Globus pallidus (tissue), 1 donor: ENCODE data around the gene IL17RB.
A peak's percentile ranks its signal among the peaks of the same experiment; 100 is the strongest.

Experiments
- DNase-seq: peaks from one replicate; pipeline ENCODE4 v3.0.0-alpha.2; 2015; ENCODE audit warnings: low spot score

Gene IL17RB

GRCh38 chr3:53833053-53833645, 13.2 kb upstream of the IL17RB start:
- no peak for DNase-seq

DNA sequence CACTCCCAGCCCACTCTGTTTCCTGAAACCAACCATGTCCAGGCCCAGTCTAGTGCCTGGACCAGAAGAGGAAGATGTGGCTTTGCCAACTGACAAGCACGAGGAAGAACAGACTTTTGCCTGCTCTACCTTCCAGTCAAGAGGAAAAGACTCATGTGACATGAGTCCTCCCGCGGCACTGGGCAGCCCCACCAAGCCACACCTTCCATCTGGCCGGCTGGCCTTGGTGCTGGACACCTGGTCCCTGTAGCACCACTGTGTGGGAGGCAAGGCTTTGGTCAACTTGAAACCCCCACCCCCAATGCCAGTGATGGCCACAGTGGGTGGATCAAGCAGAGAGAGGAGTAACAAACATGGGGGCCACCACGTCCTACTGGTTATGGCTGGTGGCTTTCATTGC, 12.7 kb upstream of the IL17RB start:
- DNase-seq = no peak

GRCh38 chr3:53834429-53835095, 11.8 kb upstream of the IL17RB start:
- DNase-seq = no peak

DNA sequence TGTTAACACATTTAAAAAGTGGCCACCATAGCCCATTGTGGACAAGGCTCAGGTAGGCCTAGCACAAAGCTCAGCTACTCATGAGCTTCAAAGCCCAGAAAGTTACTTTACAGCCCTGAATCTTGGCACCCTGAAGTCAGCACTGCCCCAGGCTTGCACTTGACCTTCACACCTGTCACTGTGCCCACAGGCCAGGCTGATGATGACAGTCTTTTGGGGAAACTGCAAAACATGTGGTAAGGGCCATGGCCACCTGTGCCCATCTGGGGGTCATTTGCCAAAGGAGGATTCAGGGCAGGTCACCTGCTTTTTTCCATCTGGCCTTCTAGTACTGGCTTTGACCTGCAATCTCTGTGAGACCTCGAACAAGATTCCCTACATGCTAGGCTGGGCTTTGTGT, 11.1 kb upstream of the IL17RB start:
- DNase-seq = no peak

- no peak for DNase-seq
Observed at GRCh38 chr3:53836084-53836872, 10.1 kb upstream of the IL17RB start.

GRCh38 chr3:53837331-53837730, 9.0 kb upstream of the IL17RB start:
- no peak for DNase-seq

DNA sequence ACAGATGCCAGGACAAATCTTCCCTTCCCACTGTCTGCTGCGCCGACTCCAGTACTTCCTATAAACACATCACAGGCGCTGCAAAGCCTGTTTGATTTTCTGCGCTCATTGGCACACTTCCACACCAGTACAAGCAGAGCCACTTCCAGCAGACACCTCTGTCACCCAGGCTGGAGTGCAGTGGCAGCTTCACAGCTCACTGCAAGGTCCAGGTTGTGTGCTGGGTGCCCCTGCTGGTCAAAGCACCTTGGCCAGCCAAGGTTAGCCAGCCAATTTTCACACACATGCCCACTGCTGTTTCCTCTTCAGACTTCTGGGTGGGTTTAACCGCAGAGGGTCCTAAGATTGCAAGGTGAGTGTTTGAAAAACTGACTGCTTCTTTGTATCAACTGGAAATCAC, 5.1 kb upstream of the IL17RB start:
- DNase-seq = no peak

DNA sequence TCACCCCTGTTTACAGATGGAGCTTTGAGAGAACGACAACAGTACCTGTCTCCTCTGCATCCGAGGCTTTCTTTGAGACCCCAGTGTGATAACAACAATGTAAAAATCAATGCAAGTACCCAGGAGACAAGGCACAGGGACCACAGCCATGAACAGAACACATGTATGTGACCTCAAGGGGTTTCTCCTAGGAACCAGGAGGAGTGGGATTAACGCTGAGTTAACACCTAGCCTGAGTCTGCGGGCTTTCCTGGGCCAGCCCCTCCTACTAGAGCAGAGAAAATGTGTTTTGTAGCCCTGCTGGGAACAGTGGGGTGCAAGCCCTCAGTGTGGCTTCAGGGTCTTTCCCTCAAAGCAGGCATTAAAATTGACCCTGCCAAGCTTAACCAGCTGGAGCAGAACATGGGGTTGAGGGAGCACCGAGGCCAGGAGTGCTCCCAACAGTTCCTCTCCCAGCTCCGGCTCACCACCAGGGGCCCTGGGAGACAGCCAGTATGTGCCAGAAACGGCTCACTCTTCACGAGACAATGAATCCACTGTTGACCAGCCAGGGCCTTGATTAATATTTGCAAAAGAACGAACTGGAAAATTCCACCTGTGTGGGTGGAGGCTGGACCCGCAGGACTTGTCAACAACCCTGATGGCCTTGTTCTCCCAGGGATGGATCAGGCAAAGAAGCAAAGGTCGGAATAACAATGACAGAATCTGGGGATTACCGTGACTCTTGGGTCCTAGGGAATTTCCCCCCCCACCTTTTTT, 3.8 kb upstream of the IL17RB start:
- DNase-seq = peak; percentile 95

GRCh38 chr3:53843195-53844177, 2.9 kb upstream of the IL17RB start:
- peak; percentile 53 for DNase-seq

DNA sequence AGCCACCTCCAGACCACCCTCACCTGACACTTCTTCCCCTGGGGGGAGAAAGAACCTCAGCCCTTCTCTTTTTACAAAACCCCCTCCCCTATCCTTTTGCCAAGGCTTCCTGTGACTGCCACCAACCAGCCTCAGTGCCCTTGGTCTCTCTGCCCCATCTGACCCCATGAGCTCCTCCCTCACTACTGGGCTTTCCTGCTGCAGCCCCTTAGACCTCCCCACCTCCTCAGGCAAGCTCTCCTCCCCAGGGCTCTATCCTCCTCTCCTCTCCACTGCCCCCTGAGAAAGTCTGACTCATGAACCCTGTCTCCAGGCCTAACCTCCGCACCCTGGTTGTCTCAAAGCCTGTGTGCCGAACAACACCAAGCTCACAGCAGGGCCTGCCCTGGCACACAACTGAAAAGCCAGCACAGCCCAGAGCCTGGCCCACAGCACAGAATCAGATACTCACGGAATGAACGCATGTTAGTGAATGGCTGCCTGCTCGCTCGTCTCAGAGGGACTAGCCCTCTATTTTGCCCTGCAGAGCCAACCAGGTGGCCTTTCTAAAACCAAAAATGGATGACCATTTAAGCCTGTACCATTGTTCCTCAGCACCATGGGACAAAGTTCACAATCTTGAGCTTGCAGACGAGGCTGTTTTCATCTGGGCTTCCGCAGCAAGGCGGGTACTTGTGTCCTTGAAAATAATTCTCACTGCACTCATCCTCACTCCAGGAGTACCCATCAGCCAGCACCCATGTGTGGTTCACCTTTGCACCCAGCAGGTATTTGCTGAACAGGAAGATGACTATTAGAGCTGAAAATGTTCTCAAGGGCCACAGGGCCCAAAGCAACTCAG, 1.9 kb upstream of the IL17RB start:
- DNase-seq = peak; percentile 57

DNA sequence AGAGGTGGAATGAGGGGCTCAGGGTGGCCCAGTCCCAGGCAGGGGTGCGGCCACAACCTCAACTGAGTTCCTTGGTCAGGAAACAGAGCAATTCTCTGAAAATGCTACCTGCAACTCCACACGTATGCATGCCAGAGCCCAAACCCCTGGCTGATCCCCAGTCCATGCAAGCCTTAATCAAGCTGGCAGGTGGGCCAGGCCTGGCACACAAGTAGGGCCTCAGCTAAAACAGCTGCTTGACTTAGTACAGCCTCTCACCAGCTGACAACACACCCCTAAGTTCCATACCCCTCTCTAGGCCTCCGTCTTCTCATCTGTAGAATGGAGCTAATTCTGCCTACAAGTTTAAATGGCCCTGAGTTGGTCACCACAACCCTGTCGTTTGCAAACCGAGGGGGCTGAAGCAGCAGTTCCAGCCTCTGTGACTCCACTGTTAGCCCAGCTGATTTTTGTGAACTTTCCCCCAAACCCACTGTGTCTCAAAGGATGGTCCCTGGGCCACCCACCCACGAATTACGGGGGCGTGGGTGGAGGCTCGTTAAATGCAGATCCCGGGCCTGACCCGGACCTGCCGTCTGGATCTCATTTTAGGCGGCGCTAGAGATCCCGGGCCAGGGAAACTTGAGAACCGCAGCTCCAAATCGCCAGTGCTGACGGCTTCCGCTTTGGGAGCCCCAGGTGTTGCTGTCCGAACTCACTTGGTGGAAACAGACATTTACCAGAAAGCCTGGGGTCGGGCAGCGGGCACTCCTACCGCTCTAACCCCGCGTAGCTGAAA, 1.1 kb upstream of the IL17RB start:
- DNase-seq = peak; percentile 60

DNA sequence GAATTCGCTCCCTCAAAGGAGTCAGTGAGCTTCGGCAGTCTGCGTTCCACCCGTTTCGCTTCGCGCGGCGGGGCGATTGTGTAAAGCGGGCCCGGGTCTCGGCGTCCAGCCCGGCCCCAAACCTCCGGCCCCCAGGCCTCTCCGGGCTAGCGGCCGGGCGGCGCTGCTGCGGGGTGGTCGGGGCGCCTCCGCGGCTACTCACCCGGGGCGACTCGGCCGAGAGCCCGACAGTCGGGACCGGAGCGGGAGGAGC, 561 bp upstream of the IL17RB start:
- DNase-seq = no peak

GRCh38 chr3:53846851-53847155, 435 bp downstream of the IL17RB start:
- no peak for DNase-seq

GRCh38 chr3:53849916-53850315, 3.5 kb downstream of the IL17RB start:
- no peak for DNase-seq

DNA sequence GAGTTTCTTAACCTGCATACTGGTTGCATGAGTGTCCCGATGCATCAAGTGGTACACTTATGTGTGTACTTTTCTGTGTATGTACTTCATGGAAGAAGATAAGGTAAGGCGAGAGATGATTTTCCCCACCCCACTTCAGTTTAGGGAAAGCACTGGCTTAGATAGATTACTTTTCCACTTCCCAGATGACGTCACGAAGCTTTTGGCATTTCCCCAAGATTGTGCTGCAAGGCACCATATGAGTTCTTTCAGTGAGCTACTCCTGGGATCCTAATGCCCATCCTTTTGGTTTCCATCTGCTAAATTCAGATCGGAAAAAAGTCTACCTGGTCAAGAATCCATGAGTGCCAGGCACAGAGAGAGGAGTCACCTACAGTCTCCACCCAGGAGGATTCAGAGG, 4.5 kb downstream of the IL17RB start:
- no peak for DNase-seq

GRCh38 chr3:53856964-53857363, 10.6 kb downstream of the IL17RB start:
- DNase-seq = no peak

GRCh38 chr3:53858096-53858741, 11.9 kb downstream of the IL17RB start:
- no peak for DNase-seq

DNA sequence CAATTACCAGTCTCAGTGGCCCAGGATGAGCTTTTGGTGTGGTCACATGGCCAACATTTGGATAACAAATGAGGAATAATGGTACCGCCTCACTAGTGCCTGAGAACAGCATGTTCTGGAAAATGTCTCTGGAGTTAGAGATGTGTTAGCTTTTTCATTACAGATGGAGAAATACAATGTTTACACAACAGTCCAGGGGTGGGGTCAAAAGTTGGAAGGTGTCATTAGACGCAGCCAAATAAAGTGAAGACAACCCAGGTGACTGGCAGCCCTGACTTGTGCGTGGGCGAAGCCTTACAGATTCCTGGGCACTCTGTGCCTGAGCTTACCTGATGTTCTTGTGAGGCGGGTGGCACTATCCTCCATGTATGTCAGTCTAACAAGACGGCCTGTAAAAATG, 12.8 kb downstream of the IL17RB start:
- DNase-seq = no peak

DNA sequence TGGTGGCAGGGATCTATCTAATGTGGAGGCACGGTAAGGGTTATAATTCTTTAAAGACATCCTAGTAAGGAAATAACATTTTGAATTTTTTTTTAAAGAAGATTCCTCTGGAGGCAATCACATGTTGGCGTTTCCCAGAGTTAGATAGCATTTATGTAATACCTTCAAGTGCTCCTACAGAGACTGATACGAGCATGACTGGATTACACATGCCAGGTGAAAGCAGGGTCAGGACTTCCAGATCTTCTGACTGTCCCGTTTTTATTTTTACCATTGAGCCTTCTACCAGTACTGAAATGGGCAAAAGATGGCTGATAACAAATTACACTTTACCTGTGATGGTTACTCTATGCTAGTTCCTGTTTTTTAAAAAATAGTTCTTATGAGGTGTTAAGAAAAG, 13.8 kb downstream of the IL17RB start:
- DNase-seq = no peak

GRCh38 chr3:53862241-53862640, 15.9 kb downstream of the IL17RB start:
- DNase-seq = no peak
